ENCODE measurements around the gene SPIRE1. TPM values are rescaled to one million over a fixed set of nuclear protein-coding genes. Genes with fewer than 3 reads are reported as not detected.

SPIRE1 gene
- total and polyA plus RNA-seq, 8 donors, result 3.1 to 24.4 (median 8.4) TPM

DNA sequence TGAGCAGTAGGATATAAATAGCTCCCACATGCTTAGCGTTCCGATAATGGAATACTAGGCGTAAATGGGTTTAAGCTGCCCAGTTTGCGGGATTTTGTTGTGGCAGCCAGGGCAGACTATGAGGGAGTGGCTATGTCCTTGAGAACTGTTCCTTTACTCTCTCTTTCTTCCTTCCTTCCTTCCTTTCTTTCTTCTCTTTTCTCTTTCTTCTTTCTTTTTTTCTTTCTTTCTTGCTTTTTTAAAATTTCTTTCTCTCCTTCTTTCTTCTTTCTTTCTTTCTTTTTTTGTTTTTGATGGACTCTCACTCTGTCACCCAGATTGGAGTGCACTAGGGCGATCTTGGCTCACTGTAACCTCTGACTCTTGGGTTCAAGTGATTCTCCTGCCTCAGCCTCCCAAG, 259.3 kb downstream of the SPIRE1 start:
- TF ChIP-seq POLR2A (IDR thresholded peaks at IDR 0.05) (no peak), EP300 (IDR thresholded peaks at IDR 0.05) (no peak), POLR2AphosphoS5 (IDR thresholded peaks at IDR 0.05) (no peak)
- TF ChIP-seq, protein P1, sequence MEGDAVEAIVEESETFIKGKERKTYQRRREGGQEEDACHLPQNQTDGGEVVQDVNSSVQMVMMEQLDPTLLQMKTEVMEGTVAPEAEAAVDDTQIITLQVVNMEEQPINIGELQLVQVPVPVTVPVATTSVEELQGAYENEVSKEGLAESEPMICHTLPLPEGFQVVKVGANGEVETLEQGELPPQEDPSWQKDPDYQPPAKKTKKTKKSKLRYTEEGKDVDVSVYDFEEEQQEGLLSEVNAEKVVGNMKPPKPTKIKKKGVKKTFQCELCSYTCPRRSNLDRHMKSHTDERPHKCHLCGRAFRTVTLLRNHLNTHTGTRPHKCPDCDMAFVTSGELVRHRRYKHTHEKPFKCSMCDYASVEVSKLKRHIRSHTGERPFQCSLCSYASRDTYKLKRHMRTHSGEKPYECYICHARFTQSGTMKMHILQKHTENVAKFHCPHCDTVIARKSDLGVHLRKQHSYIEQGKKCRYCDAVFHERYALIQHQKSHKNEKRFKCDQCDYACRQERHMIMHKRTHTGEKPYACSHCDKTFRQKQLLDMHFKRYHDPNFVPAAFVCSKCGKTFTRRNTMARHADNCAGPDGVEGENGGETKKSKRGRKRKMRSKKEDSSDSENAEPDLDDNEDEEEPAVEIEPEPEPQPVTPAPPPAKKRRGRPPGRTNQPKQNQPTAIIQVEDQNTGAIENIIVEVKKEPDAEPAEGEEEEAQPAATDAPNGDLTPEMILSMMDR (IDR thresholded peaks at IDR 0.05), result no peak
- no peaks in the 10 kb centered on the region for H3K9me3 ChIP-seq
- H3K36me3 ChIP-seq, result no peaks in the 10 kb centered on the region
- peaks cover 0 to 16% (median 0%) of the 10 kb centered on the region in 3 donors for H3K27me3 ChIP-seq
- H3K27ac ChIP-seq, result no peak overlapping the region
- no peak overlapping the region for H3K4me3 ChIP-seq
- H3K4me1 ChIP-seq, result no peaks in the 10 kb centered on the region
- WGBS, 5 donors, result 66 to 88% (median 86%) methylated on average over 5 of the region's 5 CpGs
- intact Hi-C loops (cut with DNase I; ENCODE audit: low total_unique reads), result no loop called here
- no peak for DNase-seq

DNA sequence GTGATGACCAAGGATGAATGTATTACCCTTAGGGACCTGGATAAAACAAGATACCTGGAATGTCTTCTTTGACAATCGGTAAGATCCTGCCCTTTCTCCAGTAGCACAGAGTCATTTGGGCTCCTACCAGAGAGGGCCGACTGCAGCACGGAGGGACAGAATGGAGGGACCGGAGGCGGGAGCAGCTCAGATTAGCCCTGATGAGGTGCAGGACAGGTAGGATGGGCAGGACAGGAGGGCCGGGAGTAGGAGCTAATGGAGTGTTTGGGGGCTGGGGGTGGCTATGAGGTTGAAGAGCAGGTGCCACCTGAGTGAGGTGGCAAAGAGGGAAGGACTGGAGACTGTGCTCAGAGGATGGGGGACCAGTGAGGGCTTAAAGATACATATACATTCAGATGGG, 260.1 kb downstream of the SPIRE1 start:
- no peak for TF ChIP-seq POLR2AphosphoS5 (IDR thresholded peaks at IDR 0.05)
- TF ChIP-seq, protein P1 (IDR thresholded peaks at IDR 0.05), result no peak
- no peak for TF ChIP-seq EP300 (IDR thresholded peaks at IDR 0.05)
- TF ChIP-seq POLR2A (IDR thresholded peaks at IDR 0.05), result no peak
- Histone ChIP-seq H3K9me3 (no peaks in the 10 kb centered on the region), H3K4me1 (no peaks in the 10 kb centered on the region), H3K27ac (no peak overlapping the region), H3K4me3 (no peak overlapping the region), H3K36me3 (no peaks in the 10 kb centered on the region), H3K27me3 (peaks cover 0 to 16% (median 0%) of the 10 kb centered on the region in 3 donors)
- DNase-seq, result no peak
- intact Hi-C loops (cut with DNase I; ENCODE audit: low total_unique reads), result no loop called here
- 83 to 87% (median 86%) methylated on average over 6 of the region's 6 CpGs for WGBS, 5 donors

GRCh38 chr18:12397254-12397653, 260.7 kb downstream of the SPIRE1 start:
- no peaks in the 10 kb centered on the region for H3K4me1 ChIP-seq
- no peaks in the 10 kb centered on the region for H3K9me3 ChIP-seq
- H3K27ac ChIP-seq, result no peak overlapping the region
- intact Hi-C loops (cut with DNase I; ENCODE audit: low total_unique reads), result no loop called here
- DNase-seq, result no peak
- no peaks in the 10 kb centered on the region for H3K36me3 ChIP-seq
- no peak overlapping the region for H3K4me3 ChIP-seq
- WGBS, 5 donors, result 87 to 93% (median 89%) methylated on average over 9 of the region's 9 CpGs
- H3K27me3 ChIP-seq, result peaks cover 0 to 16% (median 0%) of the 10 kb centered on the region in 3 donors
- TF ChIP-seq POLR2A (IDR thresholded peaks at IDR 0.05), result no peak
- TF ChIP-seq, protein P1 (IDR thresholded peaks at IDR 0.05), result no peak
- TF ChIP-seq POLR2AphosphoS5 (IDR thresholded peaks at IDR 0.05), result no peak
- TF ChIP-seq EP300 (IDR thresholded peaks at IDR 0.05), result no peak

Small RNA genes lying within 50 kb of the gene (small RNA-seq; reads per million reads assigned to genes)
- gene RNU7-129P, result 0 reads per million in 4 donors

Other genes with a start within 250 kb of the SPIRE1 start
- gene CEP76, start 44.6 kb upstream of the SPIRE1 start, total RNA-seq, result 10 to 100 TPM in 4 of 5 donors, 1 to 10 TPM in 1; 4.6 to 57.2 (median 27.2) TPM
- gene CEP76, start 44.6 kb upstream of the SPIRE1 start, polyA plus RNA-seq, result 1 to 10 TPM; 2.4 to 4.1 (median 2.7) TPM
- 10 to 100 TPM; 11.6 to 78.8 (median 20.1) TPM for gene PSMG2, start 44.9 kb upstream of the SPIRE1 start, total RNA-seq
- gene PSMG2, start 44.9 kb upstream of the SPIRE1 start, polyA plus RNA-seq, result 100 to 1,000 TPM in 2 of 3 donors, 10 to 100 TPM in 1; 82.6 to 106 (median 104) TPM
- 10 to 100 TPM in 3 of 5 donors, 1 to 10 TPM in 2; 5.8 to 66.7 (median 28.5) TPM for gene PTPN2, start 226.1 kb upstream of the SPIRE1 start, total RNA-seq
- 10 to 100 TPM; 20.2 to 32.4 (median 32.2) TPM for gene PTPN2, start 226.1 kb upstream of the SPIRE1 start, polyA plus RNA-seq

All from stomach (tissue), 9 donors.